HG03139 (cell line): ENCODE measurements around the gene KCNJ6.

Experiments
- ATAC-seq: cut with Tn5 transposase; IDR thresholded peaks from one replicate; pipeline ENCODE4 v1.9.1; 2021; ENCODE audit not compliant: unreplicated experiment

KCNJ6 gene

GRCh38 chr21:37827913-37828312, 88.3 kb downstream of the KCNJ6 start:
- no peak for ATAC-seq

DNA sequence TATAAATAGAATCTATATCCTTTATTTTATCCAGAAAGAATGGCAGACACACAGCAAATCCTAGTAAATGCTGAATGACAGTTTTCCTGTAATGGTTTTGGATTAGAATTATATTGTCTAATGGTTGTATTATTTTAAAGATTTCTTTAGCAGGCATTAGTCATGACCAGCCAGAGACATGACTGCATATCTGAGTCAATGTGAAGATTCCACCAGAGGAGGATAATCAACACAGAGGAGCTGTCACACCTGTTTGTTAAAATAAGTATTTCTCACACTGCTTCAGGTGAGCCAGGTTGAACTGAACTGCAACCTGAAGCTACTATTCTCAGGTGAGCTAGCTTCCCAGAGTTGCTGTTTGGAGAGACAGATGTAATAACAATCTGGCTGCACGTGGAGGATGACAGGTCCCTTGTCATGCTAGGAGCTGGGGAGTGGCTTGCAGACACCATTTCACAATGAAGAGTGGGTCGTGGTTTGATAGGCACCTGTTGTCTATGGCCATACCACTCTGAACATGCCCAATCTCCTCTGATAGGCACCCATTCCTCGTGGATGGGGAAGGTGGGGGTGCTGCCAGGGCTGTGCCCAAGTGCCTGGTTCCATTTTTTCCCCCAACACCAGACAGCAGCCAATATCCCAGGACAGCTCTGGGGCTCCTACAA, 94.3 kb downstream of the KCNJ6 start:
- ATAC-seq = no peak

DNA sequence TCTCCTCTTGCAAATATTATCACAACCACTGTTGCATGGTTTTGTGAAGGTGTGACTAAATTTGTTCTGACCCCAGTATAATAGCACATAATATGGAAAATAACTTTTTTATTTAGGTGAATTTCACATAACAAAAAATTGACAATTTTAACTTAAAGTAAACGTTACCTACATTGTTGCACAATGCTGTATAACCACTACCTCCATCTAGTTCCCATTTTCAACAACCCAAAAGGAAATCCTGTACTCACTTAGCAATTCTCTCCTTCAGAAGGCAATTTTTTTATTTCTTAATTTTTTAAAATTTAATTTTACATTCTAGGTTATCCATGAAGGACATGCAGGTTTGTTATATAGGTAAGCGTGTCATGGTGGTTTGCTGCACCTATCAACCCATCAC, 95.2 kb downstream of the KCNJ6 start:
- ATAC-seq = no peak

DNA sequence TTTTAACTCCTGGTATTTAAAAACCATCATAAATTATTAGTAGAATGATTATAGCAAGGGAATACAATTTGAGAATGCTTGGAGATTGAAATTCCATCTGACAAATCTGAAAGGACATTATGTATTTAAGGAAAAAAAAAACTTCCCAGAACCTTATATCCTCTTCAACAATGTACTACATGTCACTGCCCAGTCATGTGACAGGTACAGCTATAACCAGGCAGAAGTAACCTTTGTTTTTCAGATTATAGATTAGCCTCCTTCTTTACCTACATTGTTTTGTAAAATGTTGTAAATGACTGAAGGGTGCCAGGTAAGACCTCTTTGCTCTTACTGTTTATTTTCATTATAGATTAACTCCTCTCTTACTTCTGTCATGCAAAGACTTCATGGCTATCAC, 96.9 kb downstream of the KCNJ6 start:
- ATAC-seq = no peak

DNA sequence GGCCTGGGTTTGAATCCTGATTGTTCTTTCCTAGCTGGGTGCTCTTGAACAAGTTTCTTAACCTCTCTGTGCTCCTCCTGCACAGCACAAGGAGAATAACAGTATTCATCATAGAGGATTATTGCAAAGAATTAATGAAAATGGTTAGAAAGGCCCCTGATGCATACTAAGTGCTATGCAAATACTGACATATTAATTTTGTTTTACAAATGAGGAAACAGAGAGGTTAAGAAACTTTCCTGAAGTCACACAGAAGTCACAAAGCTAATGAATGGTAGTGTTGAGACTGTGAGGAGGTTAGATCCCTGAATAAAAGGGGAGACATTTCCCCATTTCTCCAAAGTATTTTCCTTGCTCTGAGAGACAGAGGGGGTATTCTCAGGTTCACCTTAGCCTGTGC, 99.0 kb downstream of the KCNJ6 start:
- ATAC-seq = no peak

DNA sequence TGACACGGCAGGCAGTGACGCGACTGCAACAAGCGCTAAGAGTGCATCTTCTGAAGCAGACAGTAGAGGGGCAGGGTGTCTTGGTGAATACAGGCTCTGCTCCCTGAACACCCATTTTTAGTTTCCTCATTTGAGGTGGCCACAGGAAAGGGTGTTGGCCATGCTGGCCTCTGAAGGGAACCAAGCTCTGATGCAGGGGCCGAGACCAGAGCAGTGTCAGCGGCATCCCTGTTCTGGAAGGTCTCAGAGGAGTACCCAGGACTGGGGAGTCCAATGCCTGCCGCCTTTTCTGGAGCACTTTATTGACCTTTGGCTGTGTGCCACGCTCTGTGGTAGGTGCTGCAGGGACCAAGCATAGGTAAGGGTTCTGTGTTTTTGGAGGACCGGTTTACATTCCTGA, 100.4 kb downstream of the KCNJ6 start:
- no peak for ATAC-seq

- ATAC-seq = no peak
Measured at GRCh38 chr21:37811711-37812110, 104.5 kb downstream of the KCNJ6 start.

DNA sequence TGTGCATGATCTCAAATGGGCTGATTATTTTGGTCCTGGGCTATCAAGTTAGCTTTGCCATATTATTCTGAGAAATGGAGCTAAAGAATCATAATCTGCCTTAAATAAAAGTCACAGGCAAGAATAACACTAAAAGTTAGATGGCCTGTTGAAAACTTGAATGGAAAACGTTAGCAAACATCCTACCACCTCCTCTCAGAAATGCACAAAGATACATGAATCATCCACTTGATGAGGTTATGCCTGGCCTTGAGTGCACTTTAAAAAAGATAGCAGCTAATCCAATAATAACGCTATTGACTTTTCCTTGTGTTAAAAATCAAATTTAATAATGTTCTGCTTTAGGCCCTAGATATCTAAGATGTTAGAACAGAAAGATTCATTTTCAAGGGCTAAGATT, 108.0 kb downstream of the KCNJ6 start:
- ATAC-seq = no peak

GRCh38 chr21:37805266-37805665, 111.0 kb downstream of the KCNJ6 start:
- no peak for ATAC-seq

- ATAC-seq = no peak
Measured at GRCh38 chr21:37804001-37804400, 112.3 kb downstream of the KCNJ6 start.

DNA sequence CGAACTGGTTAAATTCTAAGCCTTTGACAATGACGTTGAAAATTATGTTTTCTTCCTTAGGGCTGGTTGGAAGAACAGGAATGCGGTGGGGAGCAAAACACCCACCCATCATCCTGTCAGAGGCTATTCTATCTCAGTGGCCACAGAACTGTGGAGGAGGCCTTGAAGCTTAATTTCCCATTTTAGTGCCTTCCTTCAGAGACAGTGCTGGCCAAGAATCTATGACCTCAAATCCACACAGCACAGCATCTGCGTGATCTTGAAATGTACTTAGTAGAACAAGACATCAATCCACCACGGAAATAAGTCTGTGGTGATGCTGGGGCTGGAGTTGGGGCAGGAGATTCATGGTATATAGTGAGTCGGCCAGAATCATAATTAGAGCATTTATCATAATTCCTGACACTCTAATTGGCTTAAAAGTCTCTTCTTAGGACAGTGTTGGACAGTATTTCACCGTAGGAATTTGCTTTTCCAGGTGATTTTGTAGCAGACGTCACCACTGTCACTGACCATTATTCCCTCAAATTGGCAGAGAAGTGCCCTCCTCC, 113.1 kb downstream of the KCNJ6 start:
- no peak for ATAC-seq

DNA sequence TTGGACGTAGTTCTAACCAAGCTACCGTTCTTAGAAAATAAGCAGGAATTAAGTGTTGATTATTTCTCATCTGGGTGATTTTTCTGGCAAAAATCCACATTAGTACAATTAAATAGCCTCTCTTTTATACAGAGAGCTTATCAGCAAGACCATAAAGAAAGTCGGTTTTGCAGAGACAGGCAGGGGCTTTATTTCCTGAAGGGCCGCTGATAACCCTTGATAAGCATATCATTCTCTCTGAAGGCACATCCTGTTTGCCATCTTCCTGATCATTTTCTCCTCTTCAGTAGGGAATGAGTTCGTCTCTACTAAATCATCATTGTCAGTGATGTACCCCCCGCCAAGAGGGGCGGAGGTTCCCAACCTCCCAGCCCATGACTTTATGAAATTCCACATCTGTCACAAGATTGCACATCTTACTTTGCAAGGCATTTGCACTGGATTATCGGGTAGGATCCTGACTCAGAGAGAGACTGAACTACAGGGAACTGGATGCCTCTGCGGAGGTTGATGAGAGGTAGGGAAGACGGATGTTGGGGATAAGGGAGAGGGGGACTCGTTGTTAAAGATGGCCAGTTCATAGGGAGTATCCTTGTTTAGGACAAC, 115.7 kb downstream of the KCNJ6 start:
- ATAC-seq = no peak

DNA sequence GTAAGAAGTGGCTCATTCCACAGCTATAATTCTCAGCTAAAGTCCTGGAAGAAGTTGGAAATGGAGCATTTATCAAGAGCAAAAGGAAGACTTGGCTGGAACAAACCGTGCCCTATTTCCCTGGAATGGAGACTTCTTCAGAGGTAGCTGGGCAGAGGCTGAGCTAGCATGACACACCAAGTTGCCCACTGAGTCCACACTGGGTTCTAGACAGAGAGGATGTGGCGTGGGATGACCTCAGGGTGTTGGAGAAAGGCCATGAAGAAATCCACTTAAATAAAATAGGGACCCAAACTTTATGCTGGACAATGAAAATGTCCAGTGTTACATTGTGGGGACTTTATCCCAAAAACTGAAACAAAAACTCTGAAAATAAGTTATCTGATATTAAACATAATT, 116.2 kb downstream of the KCNJ6 start:
- no peak for ATAC-seq

DNA sequence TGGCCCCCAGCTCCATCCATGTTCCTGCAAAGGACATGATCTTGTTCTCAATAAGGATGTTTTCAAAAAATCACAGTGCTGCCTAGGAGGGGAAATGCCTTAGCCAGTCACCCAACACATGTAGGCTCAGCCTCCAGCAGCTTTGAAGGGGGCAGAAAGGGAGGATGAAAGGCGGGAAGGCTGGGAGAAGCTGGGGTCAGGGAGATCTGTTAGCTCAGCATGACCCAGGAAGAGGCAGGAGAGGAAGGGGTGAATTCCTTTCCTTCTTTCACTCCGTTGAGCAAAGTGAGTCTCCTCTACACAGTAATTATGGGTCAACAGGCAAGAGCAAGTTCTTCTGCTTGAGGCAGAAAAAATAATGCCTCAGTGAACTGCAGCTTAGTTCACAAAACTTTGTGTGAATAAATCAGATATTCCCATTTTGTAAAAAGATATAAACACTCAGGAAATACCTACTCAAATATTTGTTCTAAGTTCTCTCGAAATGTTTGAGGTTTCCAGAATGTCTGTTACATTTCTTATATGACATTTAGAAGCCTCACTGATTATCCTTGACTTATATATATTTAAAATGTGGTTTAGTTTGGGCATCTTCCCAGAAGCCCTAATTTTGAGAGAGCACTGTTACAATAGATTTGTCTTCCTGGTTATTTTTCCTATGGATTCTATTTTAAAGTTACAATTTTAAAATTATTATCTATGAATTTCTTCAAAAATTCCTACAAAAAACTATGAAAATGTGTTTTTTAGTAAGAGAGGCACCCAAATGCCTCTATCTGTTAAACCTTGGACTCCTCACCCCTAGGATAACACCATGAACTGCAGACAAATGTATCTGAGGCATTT, 116.8 kb downstream of the KCNJ6 start:
- no peak for ATAC-seq

- no peak for ATAC-seq
Measured at GRCh38 chr21:37797403-37797802, 118.9 kb downstream of the KCNJ6 start.

DNA sequence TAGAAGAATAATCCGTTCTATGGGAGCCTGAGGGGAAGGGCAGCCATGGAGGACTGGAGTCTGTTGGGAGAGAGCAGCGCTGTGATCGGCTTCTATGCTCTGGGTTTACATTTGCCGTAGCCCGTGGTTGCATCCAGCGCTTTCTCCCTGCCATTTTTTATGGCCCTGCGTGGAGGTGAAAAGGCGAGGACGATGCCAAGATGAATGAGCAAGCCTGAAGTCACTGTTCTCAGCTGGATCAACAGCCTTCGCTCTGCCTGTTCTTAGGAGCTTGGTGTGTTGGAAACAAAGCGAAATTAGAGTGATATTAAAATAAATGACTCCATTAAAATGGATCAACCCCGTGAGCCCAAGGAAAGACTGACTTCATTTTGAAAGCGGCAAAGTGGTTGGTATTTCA, 120.2 kb downstream of the KCNJ6 start:
- no peak for ATAC-seq

GRCh38 chr21:37793660-37794059, 122.6 kb downstream of the KCNJ6 start:
- no peak for ATAC-seq

- ATAC-seq = no peak
Measured at GRCh38 chr21:37792046-37792445, 124.2 kb downstream of the KCNJ6 start.

DNA sequence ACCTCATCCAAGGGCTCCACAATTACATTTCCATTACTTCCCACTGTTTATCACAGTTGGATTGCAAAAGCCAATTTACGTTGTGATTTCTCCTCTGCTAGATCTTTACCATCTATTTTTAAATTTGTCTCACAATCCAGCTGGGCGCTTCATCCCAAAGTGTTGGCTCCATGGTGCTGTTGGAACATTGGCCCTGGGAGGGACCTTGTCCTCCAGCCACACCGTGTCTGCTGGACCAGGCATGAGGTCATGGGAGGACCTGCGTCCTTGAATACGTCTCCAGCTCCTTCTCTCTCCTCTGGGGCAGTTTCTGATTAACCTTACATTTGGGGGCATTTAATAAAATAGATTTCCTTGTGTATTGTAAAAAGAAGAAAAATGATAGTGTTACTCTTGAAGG, 125.4 kb downstream of the KCNJ6 start:
- ATAC-seq = no peak

- no peak for ATAC-seq
Measured at GRCh38 chr21:37788503-37788902, 127.8 kb downstream of the KCNJ6 start.

DNA sequence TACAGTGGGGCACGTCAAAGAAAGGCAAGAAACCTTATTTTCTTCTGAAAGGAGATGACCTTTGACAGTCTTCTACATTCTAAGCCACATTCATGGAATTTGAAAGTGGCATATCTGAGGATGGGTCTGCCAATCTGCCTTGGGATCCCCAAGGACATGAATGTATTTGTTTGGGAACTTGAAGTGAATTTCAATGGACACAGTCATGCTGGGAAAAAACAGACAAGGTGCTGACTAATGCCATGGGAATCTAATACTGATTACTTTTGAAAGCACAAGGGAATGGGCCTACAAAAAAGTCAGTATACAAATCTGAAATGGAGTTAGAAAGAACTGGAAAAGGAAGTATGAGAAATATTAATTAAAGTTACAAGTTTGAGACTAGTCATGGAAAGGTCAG, 128.8 kb downstream of the KCNJ6 start:
- ATAC-seq = no peak
